CD4-positive, alpha-beta T cell treated with Interferon gamma for 1 hour (primary cell): Measurements from ENCODE around the gene RABEPK.

Experiments
- DNase-seq: peaks from one replicate; pipeline ENCODE4 v3.0.0-alpha.2; 2020

RABEPK gene

GRCh38 chr9:125255781-125256391, 55.5 kb downstream of the RABEPK start:
- no peak for DNase-seq

GRCh38 chr9:125258160-125258785, 57.9 kb downstream of the RABEPK start:
- DNase-seq: no peak

- DNase-seq: peak; percentile 6
These were observed 58.6 kb downstream of the RABEPK start for GRCh38 chr9:125258832-125259534.

- no peak for DNase-seq
These were observed 60.2 kb downstream of the RABEPK start for GRCh38 chr9:125260561-125260960.

- DNase-seq: peak; percentile 93
These were observed 61.4 kb downstream of the RABEPK start, which contains the start of gene GAPVD1 for GRCh38 chr9:125261501-125262293. Gene GAPVD1 (plus strand): TSS chr9:125261826. CDS start chr9:125298922, 37,096 bp downstream.

- DNase-seq: no peak
These were observed 62.1 kb downstream of the RABEPK start for GRCh38 chr9:125262294-125262991.

GRCh38 chr9:125264068-125264467, 63.7 kb downstream of the RABEPK start:
- DNase-seq: peak; percentile 25

- DNase-seq: no peak
These were observed 68.2 kb downstream of the RABEPK start for GRCh38 chr9:125268394-125269013.

GRCh38 chr9:125269014-125269397, 68.7 kb downstream of the RABEPK start:
- no peak for DNase-seq

GRCh38 chr9:125271081-125271480, 70.7 kb downstream of the RABEPK start:
- no peak for DNase-seq

- no peak for DNase-seq
These were observed 72.4 kb downstream of the RABEPK start for GRCh38 chr9:125272697-125273096.

- no peak for DNase-seq
These were observed 76.4 kb downstream of the RABEPK start for GRCh38 chr9:125276771-125277170.

GRCh38 chr9:125277411-125277810, 77.1 kb downstream of the RABEPK start:
- no peak for DNase-seq

- DNase-seq: no peak
These were observed 80.6 kb downstream of the RABEPK start for GRCh38 chr9:125280945-125281344.
